ENCODE results near the gene FGF2.

Gene FGF2

DNA sequence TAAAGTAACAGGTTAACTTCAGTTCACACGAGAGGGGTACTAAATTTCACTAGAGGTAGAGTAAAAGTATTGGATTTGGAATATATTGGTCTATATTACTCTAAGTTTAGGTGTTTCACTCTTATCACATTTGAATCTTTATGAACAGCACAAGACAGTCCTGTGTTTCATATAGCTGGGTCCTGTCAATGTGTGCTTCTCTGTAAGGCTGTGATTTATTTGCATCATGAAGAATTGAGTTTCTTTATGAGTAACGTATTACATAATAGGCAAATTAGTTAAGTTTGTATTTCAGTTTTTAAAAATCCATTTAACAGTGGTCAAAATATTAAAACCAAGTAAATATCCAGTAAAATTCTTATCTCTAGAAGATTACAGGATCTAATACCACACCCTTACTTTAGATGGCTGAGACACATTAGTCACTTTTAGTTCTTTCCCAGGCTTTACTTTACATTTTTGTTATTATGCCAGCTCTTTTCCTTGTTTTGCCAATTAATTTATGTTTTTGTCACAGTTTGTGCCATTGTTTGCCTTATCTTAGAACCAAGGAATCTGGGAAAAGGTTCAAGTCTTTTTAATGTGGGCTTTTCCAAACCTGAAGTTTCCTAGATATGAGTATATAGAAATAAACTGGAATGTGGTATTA, 63.6 kb downstream of the FGF2 start:
- peak; percentile 44 for DNase-seq (ENCODE audit: low read depth)

DNA sequence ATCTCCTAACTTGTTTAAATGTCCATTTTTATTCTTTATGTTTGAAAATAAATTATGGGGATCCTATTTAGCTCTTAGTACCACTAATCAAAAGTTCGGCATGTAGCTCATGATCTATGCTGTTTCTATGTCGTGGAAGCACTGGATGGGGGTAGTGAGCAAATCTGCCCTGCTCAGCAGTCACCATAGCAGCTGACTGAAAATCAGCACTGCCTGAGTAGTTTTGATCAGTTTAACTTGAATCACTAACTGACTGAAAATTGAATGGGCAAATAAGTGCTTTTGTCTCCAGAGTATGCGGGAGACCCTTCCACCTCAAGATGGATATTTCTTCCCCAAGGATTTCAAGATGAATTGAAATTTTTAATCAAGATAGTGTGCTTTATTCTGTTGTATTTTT, 68.2 kb downstream of the FGF2 start:
- DNase-seq (ENCODE audit: low read depth) = no peak

DNA sequence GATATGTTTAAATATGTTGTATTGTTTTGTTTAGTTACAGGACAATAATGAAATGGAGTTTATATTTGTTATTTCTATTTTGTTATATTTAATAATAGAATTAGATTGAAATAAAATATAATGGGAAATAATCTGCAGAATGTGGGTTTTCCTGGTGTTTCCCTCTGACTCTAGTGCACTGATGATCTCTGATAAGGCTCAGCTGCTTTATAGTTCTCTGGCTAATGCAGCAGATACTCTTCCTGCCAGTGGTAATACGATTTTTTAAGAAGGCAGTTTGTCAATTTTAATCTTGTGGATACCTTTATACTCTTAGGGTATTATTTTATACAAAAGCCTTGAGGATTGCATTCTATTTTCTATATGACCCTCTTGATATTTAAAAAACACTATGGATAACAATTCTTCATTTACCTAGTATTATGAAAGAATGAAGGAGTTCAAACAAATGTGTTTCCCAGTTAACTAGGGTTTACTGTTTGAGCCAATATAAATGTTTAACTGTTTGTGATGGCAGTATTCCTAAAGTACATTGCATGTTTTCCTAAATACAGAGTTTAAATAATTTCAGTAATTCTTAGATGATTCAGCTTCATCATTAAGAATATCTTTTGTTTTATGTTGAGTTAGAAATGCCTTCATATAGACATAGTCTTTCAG, 68.8 kb downstream of the FGF2 start:
- DNase-seq (ENCODE audit: low read depth) = no peak

DNA sequence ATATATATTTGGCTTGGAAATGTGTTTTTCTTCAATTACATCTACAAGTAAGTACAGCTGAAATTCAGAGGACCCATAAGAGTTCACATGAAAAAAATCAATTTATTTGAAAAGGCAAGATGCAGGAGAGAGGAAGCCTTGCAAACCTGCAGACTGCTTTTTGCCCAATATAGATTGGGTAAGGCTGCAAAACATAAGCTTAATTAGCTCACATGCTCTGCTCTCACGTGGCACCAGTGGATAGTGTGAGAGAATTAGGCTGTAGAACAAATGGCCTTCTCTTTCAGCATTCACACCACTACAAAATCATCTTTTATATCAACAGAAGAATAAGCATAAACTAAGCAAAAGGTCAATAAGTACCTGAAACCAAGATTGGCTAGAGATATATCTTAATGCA, 69.6 kb downstream of the FGF2 start:
- DNase-seq (ENCODE audit: low read depth) = no peak

DNA sequence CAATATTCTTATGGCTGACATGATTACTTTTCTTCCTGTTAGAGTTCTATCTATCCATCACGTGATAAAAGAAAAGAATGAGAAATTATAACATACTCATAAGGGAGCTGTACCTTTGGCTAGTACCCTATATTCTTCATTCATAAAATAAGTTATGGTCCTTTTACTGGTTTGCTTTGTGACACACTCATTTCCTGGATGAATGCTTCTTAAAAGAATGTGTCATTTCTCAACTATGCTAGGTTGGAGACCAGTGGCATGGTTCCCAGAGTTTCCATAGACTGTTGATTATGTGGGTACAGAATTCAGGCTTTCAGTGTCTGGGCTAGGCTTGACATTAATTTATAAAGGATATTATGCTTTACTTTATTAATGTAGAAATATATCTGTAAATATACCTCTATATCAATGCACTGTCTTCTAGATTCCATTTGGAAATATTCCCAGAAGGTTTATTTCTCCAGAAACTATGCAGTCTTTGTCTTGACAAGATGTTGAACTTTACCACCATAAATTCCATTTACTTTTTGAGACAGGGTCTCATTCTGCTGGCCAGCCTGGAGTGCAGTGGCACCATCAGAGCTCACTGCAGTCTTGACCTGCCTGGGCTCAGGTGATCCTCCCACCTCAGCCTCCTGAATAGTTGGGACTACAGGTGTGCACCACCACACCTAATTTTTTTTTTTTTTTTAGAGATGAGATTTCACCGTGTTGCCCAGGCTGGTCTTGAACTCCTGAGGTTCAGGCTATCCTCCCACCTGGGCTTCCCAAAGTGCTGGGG, 71.9 kb downstream of the FGF2 start:
- DNase-seq (ENCODE audit: low read depth) = peak; percentile 76

DNA sequence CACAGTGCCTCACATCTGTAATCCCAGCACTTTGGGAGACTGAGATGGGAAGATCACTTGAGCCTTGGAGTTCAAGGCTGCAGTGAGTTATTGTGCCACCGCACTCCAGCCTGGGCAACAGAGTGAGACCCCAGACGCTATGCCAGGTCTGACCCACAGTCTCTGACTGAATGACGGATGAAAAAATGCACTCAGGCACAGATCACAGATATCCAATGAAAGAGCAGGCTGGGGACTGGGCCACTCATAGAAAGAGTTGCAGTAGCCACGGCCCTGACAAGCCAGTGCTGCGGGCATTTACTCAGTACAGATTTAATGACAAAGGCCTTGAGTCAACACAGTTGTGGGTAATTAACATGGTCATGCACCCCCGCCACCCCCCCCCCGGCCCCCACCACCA, 73.1 kb downstream of the FGF2 start:
- no peak for DNase-seq (ENCODE audit: low read depth)

DNA sequence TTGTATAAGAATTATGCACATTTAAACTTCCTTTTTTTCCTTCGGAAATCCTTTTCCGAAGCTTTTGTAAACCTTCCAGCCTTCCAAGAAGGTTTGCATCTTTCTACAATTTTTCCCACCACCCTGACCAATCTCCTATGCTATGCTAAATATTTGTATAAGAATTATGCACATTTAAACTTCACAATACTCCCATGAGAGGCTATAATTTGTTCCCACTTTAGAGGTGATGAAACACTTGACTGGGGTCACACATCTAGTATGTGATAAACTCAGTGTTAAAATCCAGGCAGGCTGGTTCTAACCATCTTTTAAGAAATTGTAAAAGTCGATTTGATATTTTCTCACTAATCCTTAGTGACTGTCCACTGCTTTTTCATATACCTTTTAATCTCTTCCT, 73.7 kb downstream of the FGF2 start:
- no peak for DNase-seq (ENCODE audit: low read depth)

DNA sequence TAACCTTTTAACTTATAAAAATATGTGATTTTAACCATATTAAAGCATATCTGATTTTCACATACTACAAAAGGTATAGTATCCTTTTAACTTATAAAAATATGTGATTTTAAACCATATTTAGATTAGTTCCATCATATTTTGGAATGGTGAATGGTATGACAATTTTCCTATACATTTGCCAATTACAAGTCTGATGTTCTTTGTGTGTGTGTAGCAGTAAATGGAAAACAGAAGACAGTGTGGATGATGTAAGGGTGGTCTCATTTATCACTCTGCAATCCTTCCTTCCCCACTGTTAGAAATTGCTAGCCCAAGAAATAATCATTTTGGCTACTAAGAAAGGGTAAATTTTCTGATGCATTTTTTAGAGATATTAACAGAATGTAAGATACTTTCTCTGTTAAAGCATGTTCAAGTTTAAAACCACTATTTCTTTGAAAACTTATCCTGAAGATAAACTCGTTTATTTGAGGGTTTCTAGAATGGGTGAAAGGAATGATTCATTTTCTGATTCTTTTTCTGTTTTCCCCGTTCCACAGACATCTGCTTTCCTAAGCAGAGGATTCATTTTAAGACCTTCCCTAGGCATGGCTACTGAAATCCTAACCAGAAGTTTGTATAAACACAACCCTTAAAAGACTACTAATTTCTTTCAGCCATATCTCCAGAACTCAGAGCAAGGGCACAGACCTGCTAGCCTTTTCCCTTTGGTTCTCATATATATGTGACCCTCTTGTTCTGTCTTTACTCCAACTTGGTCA, 74.8 kb downstream of the FGF2 start:
- peak; percentile 22 for DNase-seq (ENCODE audit: low read depth)

DNA sequence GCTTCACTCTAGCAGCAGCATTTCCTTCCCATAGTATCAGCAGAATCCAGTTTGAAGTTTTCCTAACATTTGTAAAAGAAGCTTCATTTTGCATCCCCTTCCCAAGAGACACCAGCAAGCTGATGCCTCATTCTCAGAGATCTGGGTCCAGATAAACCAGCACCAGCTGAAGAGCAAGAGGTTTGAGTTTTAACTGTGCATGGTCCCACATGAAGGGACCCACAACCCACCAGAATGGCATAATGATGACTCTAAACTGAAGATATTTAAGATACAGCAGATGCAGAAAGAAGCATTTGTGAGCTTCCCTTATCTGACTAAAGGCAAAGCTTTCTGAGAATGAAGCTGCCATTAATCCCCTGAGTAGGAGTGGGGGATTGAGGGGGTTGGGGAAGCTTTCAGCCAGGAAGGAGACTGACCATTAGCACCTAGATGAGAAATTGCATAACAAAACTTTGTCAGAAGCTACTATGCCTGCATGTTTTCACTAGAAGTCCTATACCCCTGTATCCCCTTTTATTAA, 77.2 kb downstream of the FGF2 start:
- peak; percentile 23 for DNase-seq (ENCODE audit: low read depth)

DNA sequence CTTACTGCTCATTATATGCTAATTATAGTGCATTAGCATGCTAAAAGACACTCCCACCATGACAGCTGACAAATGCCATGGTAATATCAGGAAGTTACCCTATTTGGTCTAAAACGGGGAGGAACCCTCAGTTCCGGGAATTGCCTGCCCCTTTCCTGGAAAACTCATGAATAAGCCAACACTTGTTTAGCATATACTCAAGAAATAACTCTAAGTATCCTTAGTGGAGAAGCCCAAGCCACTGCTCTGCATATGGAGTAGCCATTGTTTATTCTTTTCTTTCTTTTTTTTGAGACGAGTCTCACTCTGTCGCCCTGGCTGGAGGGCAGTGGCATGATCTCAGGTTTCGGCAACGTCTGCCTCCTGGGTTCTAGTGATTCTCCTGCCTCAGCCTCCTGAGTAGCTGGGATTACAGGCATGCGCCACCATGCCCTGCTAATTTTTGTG, 80.3 kb downstream of the FGF2 start:
- DNase-seq (ENCODE audit: low read depth) = no peak

DNA sequence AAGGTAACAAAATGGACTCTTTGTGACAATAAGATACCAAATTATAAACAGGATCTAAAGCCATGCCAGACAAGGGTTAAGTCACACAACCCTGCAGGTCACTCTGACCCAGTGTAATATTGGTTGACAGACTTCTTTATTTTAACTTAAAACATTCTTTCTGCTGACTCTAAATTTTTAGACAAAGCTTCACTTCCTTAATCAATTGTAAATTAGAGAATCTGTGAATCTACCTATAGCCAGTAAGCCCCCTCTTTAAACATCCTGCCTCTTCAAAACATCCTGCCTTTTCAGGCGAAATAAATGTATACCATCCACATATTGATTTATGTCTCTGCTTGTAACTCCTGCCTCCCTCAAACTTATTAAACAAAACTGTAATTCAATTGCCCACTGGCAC, 81.6 kb downstream of the FGF2 start:
- DNase-seq (ENCODE audit: low read depth) = no peak

DNA sequence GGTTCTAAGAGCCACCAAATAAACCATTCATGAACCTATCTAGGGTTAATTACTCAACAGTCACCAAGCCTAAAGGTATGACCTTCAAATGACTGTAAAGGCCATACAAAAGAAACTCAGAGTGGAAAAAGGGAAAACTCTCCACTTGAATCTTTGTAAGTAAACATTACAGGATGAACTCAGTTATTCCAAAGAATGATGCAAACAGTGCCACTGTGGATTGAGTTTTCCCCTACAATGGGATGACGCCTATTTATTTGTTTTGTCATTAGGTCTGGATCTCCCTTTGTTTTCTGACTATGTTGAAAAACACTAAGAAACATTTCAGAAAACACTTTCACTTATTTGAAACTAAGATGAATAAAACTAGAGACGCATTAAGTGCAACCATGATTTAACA, 83.1 kb downstream of the FGF2 start:
- no peak for DNase-seq (ENCODE audit: low read depth)

DNA sequence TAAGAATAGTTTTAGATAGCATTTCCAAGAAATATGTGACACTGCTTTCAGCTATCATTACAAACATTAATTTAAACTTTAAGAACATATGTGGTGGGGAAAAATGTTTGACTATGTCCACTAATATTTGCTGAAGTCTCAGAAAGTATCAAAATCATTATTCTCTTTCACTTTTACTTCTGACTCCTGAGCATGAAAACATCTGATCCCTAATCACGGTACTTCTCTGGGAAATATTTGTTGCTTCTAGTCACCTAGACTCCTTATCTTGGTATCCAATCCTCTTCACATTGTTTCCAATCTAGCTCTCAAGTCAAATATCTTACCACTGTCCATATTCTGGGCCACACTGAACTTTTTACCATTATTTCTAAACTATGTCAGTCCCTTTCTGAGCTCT, 85.0 kb downstream of the FGF2 start:
- no peak for DNase-seq (ENCODE audit: low read depth)

DNA sequence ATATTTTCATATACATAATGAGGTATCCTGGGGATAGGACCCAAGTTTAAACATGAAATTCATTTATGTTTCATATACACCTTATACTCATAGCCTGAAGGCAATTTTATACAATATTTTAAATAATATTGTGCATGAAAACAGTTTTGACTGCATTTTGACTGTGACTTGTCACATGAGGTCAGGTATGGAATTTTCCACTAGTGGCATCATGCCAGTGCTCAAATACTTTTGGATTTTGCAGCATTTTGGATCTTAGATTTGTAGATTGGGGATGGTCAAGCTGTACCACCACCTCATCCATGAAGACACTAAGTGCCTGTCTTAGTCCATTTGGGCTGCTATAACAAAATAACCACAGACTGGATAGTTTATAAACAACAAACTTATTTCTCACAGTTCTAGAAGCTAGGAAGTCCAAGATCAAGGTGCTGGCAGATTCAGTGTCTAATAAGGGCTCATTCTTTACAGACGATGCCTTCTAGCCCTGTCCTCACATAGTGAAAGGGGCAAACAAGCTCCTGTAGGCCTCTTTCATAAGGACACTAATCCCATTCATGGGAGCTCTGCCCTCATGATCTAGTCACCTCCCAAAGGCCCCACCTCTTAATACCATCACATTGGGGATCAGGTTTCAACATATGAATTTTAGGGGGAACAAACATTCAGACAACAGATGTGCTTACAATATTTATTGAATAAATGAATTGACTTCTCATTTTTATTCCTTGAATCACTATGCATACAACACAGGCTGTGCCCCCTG, 86.4 kb downstream of the FGF2 start:
- no peak for DNase-seq (ENCODE audit: low read depth)

DNA sequence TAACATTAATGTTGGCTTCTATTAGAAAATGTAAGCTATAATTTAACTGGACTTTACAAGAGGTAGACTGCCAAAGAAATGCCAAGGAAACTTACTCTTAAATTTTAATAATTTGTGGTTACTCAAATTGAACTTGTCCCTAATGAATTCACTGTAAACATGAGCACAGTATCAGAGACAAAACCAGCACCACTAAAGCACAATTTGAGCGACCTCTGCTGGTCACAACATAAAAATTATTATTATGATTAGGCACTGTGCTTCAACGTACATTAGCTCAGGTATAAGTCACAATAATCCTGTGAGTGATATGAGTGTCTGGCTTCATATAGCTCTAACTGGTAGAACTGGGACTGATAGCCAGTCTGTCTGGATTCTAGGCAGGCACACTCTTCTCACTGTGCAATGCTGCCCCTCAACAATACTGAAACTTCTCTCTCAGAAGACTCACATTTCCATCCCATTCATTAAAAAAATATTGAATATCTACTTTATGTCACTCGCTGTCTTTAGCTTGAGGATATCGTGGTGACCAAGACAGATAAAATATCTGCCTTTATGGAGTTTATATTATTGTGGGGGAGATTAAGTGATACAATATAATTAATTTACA, 87.8 kb downstream of the FGF2 start:
- peak; percentile 39 for DNase-seq (ENCODE audit: low read depth)

DNA sequence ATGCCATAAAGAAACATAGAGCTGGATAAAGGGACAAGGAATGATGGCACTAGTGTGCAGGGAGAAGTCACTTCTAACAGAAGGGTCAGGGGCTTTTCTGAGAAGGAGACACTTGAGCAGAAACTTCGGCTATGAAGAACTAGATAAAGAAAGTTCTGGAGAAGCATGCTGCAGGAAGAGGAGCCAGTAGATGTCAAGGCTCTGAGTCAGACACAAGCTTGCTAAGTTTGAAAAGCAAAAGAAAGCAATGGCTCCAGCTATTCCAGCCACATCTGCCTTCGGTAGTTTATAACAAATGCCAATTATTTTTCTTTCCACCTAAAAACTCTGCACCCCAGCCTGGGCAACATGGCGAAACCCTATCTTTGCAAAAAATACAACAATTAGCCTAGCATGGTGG, 88.3 kb downstream of the FGF2 start:
- peak; percentile 58 for DNase-seq (ENCODE audit: low read depth)

DNA sequence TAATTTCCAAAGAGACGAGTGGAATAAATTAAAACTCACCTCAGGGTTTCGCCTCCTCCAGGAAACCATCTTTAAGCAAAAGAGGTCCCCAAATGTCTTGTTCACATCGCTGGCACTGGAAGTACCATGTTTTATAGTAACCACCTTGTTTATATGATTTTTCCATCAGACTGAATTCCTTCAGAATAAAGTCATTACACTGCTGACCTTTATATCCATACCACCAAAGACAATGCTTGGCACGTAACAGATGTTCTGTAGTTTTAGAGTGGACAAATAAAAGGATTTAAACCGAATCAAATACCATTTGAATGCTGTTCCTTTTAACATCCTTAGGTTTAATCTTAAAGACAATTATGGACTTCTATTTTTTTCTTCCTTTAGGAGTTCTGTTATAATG, 91.1 kb downstream of the FGF2 start:
- peak; percentile 20 for DNase-seq (ENCODE audit: low read depth)

DNA sequence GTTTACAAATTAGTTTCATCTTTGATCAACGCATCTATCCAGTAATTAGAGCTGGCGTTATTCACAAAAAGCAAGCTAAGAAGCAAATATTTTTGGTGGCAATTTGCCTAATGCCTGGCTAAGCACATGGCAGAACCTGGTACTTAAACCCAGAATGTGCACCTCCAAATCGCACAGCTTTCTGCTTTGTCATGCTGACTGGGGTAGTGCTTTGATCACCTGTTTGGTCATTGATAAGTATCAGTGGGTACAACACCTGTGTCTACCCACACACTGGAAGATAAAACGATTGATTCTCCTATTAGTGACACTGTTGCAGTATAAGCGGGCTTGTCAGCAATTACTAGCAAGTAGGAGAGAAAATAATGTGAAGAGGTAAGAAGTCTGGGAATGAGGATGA, 93.8 kb downstream of the FGF2 start:
- DNase-seq (ENCODE audit: low read depth) = no peak

DNA sequence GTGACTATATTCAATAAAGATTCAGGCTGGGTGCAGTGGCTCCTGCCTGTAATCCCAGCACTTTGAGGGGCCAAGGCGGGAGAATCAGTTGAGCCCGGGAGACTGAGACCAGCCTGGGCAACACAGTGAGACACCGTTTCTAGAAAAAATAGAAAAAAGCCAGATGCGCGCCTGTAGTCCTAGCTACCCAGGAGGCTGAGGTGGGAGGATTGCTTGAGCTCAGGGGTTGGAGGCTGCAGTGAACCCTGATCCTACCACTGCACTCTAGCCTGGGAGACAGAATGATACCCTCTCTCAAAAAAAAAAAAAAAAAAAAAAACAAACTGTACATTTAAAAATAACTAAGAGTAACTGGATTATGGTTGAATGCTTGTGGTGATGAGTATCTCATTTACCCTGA, 94.7 kb downstream of the FGF2 start:
- no peak for DNase-seq (ENCODE audit: low read depth)

DNA sequence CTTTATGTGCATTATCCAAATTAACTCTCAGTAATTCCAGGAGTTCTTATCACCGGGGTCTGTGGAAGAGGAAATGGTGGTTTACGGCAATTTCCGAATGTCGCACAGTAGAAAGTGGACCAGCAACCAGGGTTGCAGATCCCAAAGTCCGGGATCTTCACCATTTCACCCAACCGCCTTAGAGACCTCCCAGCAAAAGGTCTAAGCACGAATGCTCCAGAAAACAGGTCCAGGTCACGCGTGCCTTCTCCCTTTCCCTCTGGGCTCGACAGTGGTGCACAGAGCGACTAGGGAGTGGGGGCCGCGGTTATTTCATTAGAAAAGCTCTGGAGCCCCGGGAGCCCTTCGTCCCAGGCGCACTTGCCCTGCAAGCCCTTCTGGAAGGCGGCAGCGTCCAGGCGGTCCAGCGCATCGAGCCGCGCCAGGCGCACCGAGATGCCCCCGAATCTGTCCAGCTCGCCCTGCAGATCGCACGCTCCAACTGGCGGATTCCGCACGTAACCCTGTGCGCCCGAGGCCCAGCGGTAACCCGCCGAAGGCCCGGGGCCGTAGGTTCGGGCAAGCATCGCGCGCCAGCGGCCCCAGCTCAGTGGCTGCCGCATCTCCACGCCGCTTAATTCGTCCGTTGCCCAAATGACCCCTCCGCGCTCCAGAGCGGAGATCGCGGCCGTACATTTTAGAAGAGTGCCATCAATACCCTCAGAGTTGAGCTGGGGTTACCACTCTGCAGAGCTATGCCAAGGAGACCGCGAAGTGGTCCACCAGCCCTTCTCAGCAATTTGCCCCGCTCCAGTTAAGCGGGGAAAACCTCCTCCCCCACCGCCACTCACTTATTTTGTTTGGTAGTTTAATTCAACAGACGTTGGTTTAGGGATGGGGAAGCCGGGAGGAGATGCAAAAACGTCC, 95.6 kb downstream of the FGF2 start, which contains the start of gene NUDT6:
Gene NUDT6, minus strand, starts transcription at position 627 of the 906 bp plus-strand sequence. Its CDS starts 25 bp downstream, at position 602.
- peak; percentile 69 for DNase-seq (ENCODE audit: low read depth)

Measured in amniotic epithelial cell (primary cell).